Measurements from ENCODE around the gene ZNF491.

- TF ChIP-seq CTCF (IDR thresholded peaks at IDR 0.05) = no peak
- TF ChIP-seq POLR2A (IDR thresholded peaks at IDR 0.05) = no peak
- no peak for TF ChIP-seq EP300 (IDR thresholded peaks at IDR 0.05; ENCODE audit: low read depth)
Observed at GRCh38 chr19:11821474-11822109, 23.3 kb downstream of the ZNF491 start.

All from transverse colon (tissue), 3 donors.